Mucosa of gallbladder (tissue), 1 donor: ENCODE data around the gene CEL. TPM values are rescaled to one million over a fixed set of nuclear protein-coding genes. Genes with fewer than 3 reads are reported as not detected.
"Not testable (repeated sequence)": the region's sequence is repeated elsewhere in the genome, so short reads cannot be mapped to it uniquely, and the experiment has no call there.

Experiments used
- DNase-seq: peaks from one replicate; pipeline ENCODE4 v3.0.0-alpha.2; 2020; ENCODE audit warnings: low spot score
- total RNA-seq: library from RNA; stranded (reverse); gene quantifications from one replicate; pipeline ENCODE4 v1.2.1, GENCODE V29; 2021
- donor health status: DM: no; HTN: no; CAD: no.

The CEL gene
- total RNA-seq, 1 donor from 2014 or later, result 11.9 TPM

DNA sequence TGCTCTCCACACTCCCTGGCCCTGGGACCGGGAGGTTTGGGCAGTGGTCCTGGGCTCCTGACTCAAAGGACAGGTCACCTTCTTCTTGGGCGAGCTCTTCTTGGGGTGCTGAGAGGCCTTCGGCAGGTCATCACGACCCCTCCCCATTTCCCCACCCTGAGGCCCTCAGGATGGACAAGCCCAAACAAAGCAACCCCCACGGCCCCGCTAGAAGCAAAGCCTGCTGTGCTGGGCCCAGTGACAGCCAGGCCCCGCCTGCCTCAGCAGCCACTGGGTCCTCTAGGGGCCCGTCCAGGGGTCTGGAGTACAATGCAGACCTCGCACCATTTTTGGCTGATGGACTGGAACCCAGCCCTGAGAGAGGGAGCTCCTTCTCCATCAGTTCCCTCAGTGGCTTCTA lies 21.9 kb downstream of the CEL start:
- not testable (repeated sequence) for DNase-seq

DNA sequence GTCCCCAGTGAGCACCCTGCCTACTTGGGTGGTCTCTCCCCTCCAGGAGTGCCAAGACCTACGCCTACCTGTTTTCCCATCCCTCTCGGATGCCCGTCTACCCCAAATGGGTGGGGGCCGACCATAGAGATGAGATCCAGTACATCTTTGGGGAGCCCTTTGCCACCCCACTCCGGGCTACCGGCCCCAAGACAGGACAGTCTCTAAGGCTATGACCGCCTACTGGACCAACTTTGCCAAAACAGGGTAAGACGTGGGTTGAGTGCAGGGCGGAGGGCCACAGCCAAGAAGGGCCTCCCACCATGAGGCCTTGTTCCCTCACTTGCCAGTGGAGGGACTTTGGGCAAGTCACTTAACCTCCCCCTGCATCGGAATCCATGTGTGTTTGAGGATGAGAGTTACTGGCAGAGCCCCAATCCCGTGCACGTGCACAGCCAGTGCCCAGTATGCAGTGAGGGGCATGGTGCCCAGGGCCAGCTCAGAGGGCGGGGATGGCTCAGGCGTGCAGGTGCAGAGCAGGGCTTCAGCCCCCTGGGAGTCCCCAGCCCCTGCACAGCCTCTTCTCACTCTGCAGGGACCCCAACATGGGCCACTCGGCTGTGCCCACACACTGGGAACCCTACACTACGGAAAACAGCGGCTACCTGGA lies 24.6 kb downstream of the CEL start:
- not testable (repeated sequence) for DNase-seq

DNA sequence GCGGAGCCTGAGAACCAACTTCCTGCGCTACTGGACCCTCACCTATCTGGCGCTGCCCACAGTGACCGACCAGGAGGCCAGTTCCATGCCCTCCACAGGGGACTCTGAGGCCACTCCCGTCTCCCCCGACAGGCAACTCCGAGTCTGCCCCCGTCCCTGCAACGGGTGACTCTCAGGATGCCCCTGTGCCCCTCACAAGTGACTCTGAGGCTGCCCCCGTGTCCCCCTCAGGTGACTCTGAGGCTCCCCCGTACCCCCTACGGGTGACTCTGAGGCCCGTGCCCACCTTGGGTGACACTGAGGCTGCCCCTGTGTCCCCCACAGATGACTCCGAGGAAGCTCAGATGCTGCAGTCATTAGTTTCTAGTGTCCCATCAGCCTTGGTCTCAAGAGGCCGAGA lies 25.1 kb downstream of the CEL start:
- DNase-seq, result no peak

DNA sequence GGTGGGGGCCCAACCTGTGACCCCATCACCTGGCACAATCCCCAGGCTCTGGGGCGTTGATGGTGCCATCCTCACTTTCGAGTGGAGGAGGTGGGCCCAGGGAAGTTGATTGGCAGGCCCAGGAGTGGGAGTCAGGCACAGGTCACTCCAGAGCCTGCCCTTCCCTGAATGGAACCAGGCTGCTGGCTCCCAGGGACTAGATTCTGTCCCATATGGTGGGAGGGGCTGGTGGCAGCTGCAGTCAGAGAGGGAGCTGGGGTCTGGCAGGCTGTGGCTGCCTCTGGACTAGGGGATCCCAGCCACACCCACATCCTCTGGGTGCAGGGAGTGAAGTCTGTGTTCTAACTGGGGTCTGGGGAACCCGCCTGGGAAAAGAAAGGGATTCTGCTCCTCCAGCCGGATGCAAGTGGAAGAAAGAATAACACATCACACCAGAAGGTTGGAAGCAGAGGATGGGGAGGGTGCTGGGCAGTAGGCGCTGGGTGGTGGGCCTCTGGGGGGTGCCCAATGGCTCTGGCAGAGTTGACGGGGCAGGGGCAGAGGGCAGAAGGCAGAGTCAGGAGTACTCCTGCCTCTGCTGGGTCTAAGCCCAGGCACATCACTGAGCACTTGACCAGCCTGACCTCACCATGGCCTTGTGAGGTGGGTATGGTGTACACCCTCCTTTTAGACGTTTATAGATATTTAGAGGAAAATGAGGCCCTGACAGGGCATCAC lies 25.8 kb downstream of the CEL start:
- DNase-seq, result no peak

DNA sequence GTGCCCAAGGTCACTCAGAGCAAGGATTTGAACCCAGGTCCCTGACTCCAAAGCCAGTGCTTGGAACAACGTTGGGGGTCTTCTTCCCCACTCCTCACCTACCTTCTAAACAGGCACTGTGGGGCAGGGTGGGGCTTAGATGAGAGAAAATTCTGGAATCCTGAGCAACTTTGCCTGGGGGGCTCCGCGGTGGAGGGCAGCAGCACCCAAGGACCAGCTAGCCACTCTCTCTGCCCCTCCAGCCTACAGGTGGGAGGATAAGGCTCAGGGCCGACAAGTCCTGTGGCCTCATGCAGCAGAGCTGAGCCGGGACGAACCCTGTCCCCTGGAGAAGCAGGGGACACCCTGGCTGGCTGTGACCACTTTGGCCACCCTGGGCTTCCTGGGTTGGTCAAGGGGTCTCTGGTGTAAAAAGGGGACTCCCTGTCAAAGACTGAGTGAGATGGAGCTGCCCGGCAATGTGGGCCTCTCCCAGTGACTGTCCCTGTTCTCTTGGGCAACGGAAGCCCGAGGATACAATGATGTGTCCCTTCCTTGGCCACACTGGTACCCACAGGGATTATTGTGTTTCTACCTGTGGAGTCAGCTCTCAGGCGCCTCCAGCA lies 26.5 kb downstream of the CEL start:
- no peak for DNase-seq

DNA sequence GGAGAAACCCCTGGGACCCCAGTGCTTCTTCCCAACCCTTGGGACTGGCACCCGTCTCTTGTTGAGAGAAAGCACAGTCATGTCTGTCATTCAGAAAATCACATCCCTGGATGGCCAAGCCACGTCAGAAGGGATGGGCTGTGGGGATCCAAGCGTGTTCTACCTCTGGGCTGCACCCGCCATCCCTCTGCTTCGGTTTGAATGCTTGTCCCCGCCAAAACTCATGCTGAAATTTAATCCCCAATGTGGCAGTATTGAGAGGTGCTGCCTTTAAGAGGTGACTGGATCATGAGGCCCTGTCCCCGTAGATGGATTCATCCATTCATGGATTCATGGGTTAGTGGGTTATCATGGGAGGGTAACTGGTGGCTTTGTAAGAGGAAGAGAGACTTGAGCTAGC lies 27.0 kb downstream of the CEL start:
- no peak for DNase-seq

DNA sequence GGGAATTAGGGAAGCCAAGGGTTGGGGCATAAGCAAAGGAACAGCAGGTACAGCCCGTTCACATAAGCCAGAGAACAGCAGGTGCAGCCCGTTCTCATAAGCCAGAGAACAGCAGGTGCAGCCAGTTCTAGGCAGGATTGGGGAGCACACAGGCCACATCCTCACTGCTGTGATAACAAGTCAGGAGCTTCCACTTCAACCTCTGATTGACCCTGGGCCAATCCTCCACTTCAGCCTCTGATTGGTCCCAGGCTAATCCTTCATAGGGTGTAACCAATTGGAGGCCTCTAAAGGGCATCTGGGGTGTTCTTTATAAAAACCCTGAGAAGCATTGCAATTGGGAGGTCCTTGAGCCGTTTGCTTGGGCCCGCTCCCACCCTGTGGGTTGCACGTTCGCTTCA lies 27.5 kb downstream of the CEL start:
- no peak for DNase-seq

DNA sequence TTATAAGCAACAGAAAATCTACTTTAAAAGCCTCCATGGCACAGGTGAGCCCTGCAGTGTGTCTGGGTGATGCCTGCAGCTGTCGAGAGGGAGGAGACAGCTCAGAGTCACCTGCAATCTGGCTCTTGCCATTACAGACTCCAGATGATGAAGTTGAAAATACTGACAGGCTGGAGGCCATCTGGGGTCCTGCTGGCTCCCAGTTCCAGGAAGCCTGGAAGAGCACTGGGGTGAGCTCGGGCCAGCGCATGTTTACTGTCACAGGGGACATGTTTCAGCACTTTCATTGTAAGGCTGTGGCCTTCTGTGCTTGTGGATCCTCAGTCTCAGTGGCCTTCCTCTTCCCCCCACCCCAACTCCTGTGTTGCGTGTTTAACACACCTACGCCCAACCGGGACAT lies 28.4 kb downstream of the CEL start:
- no peak for DNase-seq

DNA sequence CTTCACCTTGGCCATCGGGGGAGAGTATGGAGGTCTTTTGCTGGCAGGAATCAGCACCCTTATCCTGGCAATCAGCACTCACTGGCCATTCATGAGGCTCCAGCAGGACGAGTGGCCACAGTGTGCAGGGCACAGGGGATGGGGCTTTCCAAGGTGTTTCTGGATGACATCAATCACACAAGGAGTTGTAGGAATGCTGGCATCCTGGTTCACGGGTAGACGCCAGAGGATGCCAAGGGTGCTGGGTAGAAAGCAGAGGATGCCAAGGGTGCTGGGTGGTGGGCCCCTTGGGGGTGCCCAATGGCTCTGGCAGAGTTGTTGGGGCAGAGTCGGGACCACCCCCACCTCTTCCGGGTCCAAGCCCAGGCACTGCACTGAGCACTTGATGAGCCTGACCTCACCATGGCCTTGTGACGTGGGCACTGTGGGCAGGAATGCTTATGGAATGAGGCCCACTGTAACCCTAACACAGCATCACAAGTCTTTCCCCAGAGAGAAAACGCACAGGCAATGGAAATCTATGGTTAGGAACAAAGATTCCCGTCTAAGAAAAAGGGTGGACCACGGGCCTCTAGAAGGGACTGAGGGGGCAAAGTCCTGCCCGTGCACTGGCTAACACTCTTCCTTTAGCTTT lies 29.1 kb downstream of the CEL start:
- no peak for DNase-seq

DNA sequence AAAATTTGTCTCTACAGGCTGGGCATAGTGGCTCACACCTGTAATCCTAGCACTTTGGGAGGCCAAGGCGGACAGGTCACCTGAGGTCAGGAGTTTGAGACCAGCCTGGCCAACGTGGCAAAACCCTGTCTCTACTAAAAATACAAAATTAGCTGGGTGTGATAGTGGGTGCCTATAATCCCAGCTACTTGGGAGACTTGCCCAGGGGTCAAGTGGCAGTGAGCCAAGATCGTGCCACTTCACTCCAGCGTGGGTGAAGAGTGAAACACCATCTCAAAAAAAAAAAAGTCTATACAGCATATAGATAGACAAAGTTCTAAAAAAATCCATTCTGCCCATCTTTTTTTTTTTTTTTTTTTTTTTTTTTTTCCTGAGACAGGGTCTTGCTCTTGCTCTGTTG lies 32.6 kb downstream of the CEL start:
- not testable (repeated sequence) for DNase-seq

DNA sequence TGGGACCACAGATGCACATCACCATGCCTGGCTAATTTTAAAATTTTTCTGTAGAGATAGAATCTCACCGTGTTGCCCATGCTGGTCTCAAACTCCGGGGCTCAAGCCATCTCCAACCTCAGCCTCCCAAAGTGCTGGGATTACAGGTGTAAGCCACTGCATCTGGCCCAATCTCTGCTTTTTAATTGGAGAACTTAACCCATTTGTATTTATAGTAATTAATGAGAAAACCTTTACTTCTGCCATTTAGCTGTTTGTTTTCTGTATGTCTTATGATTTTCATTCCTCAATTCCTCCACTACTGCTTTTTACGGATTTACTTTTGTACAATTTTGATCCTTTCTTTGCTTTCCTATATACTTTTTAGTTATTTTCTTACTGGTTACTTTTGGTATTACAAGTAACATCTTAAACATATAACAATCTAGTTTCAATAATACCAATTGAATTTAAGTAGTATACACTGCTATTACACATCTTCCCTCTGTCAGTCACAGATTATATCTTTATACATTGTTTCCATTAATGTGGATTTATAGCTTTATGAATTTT lies 33.1 kb downstream of the CEL start:
- no peak for DNase-seq

DNA sequence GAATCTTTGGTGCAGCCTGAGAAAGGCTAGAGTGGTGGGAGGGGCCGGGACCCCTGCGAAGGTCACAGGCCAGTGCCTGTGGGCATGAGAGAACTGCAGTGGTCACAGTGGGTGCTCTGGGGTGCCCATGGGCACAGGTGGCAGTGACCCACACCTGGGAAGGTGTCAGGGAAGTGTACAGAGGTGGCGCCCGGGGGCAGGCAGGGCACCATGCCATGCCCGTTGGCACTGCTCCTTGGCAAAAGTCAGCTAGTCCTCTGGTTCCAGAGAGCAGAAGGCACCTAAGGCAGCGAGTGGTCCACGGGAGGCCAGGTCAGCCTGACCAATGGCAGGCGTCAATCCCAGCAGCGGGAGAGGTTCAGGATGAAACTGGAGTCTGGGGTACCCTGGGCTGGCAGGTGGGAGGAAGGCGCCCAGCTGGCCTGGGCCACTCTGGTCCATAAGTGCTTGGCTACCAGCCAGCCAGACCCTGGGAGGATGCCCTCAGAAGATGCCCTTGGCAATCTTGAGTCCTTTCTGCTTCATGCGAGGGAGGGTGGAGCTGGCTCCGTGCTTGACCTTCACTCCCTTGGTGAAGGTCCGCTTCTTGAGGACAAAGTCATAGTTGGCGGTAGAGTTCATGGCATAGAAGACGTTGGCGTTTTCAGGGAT lies 36.4 kb downstream of the CEL start:
- DNase-seq, result no peak

DNA sequence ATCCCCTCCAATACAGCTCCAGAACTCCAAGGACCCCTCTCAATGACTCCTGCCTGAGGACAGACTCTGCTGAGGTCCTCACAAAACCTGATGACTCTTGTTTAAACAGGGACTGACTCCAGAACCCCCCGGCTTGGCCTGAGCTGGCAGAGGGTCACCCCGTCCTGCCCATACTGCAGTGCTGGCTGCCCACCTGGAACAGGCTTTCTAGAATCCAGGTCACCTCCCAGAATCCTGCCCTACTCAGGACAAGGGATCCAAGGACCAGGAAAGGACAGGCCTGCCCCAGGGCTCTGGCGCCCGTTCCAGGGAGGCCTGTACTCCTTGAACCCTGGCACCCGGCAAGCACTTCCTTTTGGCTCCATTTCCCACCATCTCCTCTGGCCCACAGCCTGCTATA lies 37.1 kb downstream of the CEL start:
- DNase-seq, result no peak

DNA sequence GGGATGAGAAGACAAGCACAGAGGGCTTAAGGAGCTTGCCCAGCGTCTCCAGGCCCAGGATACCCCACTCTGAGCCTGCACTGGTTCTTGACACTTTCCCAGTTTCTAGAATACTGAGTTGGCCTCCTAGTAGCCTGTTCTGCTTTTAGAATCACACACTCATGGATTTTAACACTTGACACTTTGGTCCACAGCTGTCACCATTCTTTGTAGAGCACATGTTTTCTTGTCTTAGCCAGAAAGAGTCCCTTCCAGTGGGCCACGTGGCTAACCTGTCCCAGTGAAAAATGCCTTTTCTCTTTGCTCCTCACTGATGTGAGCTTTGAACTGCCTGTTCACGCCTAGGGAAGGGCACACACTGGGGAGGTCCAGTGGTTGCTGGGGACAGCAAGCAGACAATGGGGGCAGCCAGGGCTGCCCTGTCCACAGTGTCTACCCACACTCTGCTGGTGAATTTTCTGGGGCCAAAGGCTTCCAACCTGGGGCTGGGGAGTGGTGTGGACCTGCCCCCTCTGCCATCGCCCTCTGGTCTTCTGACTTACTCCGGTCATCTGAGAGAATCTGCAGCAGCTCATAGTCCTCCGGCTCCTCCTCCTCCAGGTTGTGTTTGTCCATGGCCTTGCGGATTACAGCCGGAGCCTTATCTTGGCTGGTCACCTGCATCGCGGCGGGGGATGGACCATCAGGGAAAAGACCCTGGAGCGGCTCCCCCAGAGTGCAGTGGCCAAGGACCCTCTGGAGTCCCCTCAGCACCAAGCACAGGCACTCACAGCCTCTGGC lies 38.1 kb downstream of the CEL start:
- no peak for DNase-seq

DNA sequence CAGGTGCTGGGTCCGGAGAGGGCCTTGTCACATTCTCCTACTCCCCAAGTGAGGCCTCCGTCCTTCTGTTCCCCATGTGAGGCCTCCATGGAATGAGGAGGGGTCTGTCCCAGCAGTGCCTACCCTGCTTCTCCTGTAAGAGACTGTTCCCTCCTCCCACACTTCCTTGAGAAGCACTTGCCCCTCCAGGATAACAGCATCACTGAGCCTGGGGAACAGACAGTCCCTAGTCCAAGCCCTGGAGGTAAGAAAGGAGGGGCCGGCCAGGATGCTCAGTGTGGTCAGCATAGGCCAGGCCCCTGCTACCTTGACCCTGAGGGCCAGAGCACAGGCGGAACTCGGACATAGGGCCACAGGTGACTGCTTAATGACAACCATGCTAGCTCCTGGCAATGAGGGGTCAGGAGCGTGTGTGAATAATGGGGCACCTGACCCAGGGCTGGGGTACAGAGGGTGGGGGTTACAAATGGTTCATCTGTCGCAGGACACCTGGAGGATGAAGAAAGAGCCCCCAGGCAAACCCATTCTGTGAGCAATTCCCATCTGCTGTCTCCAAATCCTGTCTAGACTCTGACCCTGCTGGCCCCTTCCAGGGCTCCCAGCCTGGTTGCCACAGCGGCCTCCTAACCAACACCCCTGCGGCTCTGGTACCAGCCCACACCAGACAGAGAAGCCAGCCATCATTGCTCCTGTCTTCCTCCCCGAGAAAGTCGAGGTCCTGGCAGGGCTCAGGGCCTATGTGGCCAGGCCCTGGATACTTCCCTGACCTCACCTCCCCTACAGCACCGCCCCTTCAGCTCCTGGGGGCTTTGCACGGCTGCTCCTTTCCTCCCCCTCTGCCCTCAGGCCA lies 39.0 kb downstream of the CEL start:
- DNase-seq, result no peak

DNA sequence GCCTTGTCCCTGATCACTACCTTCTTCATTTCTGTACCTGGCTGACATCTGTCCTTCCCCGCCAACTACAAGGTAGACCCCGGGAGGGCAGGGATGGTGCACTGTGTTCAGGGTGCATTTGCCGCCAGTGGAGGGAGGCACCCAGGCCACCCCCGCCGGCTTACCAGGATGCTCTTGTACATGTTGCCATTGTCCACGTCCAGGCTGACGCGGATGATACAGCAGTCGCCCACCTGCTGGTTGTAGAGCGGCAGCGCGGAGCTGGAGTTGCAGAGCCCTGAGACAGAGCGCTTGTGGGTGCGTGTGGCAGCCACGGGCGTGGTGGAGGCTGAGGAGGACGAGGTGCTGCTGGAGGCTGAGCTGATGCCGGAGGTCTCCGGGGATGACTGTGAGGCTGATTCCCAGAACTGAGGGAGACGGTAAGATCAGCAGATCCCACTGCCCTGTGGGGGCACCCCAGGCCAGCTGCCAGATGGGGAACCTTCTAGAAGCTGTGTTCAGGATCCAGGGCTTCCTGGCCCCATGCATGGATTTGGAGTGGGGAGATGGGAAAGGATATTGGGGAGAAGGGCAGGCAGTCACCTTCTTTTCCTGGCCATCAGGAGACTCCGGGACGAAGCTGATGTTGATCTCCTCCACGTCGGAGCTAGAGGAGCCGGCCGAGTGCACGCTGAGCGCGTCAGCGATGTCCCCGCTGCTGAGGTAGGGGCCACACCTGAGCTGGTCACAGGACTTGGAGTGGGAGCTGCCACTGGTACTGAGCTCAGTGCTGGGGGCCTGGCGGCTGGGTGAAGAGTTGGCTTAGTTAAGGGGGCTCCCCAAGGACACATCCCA lies 39.8 kb downstream of the CEL start:
- no peak for DNase-seq

DNA sequence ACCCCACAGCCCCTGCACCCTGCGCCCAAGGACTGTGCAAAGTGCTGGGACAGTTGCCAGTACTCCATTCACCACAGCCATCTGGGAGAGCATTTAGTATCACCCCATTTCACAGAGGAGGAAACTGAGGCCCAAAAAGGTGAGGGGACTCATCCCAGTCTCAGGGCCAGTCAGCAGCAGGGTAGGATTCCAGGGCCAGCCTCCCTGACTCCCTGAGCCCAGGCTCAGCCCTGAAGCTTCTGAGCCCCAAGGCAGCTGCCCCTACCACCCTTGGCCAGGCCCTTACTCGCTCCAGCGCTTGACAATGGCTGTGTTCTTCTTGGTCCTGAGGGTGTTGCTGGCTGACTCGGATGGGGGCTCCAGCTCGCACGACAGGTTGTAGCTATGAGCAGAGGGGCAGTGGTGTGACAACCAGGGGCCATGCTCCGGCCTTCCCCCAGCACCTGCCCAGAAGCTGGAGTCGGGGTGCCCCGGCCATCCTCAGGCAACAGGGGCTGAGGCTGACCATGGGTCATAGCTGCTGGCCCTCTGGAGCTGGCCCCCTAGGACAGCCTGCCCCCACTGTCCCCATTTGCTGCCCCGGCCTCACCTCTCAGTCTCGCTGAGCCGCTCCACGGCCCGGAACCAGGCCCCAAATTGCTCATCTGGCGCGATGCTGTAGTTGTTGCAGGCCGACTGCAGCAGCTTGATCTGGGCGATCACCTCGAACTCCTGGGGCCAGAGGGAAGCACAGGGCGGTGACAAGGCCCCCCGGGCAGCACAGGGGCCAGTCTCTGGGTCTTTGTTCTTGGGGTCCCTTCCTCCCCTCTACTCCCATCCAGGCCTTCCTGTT lies 40.6 kb downstream of the CEL start:
- no peak for DNase-seq
